ENCODE data around the gene ANKRD23. TPM values are rescaled to one million over a fixed set of nuclear protein-coding genes. Genes with fewer than 3 reads are reported as not detected.
"Not testable (repeated sequence)": the region's sequence is repeated elsewhere in the genome, so short reads cannot be mapped to it uniquely, and the experiment has no call there.

The ANKRD23 gene
- total RNA-seq, 1 experiment from 2014 or later, result 8.9 TPM

GRCh38 chr2:96806468-96807126 lies 37.2 kb downstream of the ANKRD23 start:
- Histone ChIP-seq H3K4me1 (replicated peaks; ENCODE audit: insufficient read depth) (no peaks in the 10 kb centered on the region), H3K4me3 (no peak overlapping the region), H4K20me1 (ENCODE audit: insufficient read depth) (no peaks in the 10 kb centered on the region), H3K9me2 (ENCODE audit: insufficient read depth) (no peaks in the 10 kb centered on the region), H3K9me3 (ENCODE audit: insufficient read depth, low read depth) (no peaks in the 10 kb centered on the region), H3K36me3 (ENCODE audit: low read depth) (no peaks in the 10 kb centered on the region), H3K4me2 (no peak overlapping the region), H3K79me2 (ENCODE audit: low read depth) (no peaks in the 10 kb centered on the region), H2AFZ (no peak overlapping the region), H3K27ac (no peak overlapping the region), H3F3A (ENCODE audit: insufficient read depth, low read depth) (peaks cover 9% of the 10 kb centered on the region; the same call in 1 of the 2 replicates), H3K27me3 (ENCODE audit: insufficient read depth, low read depth) (no peaks in the 10 kb centered on the region)
- ChIA-PET CTCF (no interaction called here), POLR2A (ENCODE audit: unreplicated experiment) (interaction anchor here (0.6 kb wide), 1 partner anchor 38 kb away, joined by 7 read pairs; no protein-coding TSS in a partner anchor)
- intact Hi-C loops (cut with micrococcal nuclease; ENCODE audit: unreplicated experiment), result no loop called here
- TF ChIP-seq CTCF (conservative IDR thresholded peaks at IDR 0.05) (no peak), EZH2 (IDR thresholded peaks at IDR 0.05; ENCODE audit: low read depth) (no peak)
- no TSS peak for BruUV-seq (replicated peaks)
- DNase-seq, result no peak

DNA sequence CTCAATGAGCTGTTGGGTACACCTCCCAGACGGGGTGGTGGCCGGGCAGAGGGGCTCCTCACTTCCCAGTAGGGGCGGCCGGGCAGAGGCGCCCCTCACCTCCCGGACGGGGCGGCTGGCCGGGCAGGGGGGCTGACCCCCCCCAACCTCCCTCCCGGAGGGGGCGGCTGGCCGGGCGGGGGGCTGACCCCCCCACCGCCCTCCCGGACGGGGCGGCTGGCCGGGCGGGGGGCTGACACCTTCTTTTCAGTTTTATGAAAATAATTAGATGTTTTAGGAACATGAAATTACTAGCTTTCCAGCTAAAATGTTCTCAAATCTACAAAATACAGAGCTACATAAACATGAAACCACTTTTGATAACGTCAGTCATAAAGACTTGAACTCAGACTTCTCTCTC lies 37.9 kb downstream of the ANKRD23 start:
- H3K9me2 ChIP-seq (ENCODE audit: insufficient read depth); H4K20me1 ChIP-seq (ENCODE audit: insufficient read depth); H3K36me3 ChIP-seq (ENCODE audit: low read depth); H3K4me2 ChIP-seq; H3K27me3 ChIP-seq (ENCODE audit: insufficient read depth, low read depth); intact Hi-C loops (cut with micrococcal nuclease; ENCODE audit: unreplicated experiment); POLR2A ChIA-PET (ENCODE audit: unreplicated experiment); H3F3A ChIP-seq (ENCODE audit: insufficient read depth, low read depth); H3K9me3 ChIP-seq (ENCODE audit: insufficient read depth, low read depth); H3K4me3 ChIP-seq; H3K79me2 ChIP-seq (ENCODE audit: low read depth); BruUV-seq (replicated peaks); H3K27ac ChIP-seq; H2AFZ ChIP-seq; DNase-seq; H3K4me1 ChIP-seq (replicated peaks; ENCODE audit: insufficient read depth): not testable (repeated sequence)
- CTCF ChIA-PET, result interaction anchor here (0.6 kb wide), 2 partner anchors 100 to 193 kb away, joined by 3 read pairs; no protein-coding TSS in a partner anchor

- Histone ChIP-seq H3K27me3 (ENCODE audit: insufficient read depth, low read depth) (no peaks in the 10 kb centered on the region), H3K4me2 (no peak overlapping the region), H2AFZ (no peak overlapping the region), H3K79me2 (ENCODE audit: low read depth) (no peaks in the 10 kb centered on the region), H3K4me3 (no peak overlapping the region), H3K27ac (no peak overlapping the region), H4K20me1 (ENCODE audit: insufficient read depth) (no peaks in the 10 kb centered on the region), H3K9me2 (ENCODE audit: insufficient read depth) (no peaks in the 10 kb centered on the region), H3K36me3 (ENCODE audit: low read depth) (no peaks in the 10 kb centered on the region), H3K4me1 (replicated peaks; ENCODE audit: insufficient read depth) (no peaks in the 10 kb centered on the region), H3F3A (ENCODE audit: insufficient read depth, low read depth) (peaks cover 14% of the 10 kb centered on the region), H3K9me3 (ENCODE audit: insufficient read depth, low read depth) (no peaks in the 10 kb centered on the region)
- BruUV-seq (replicated peaks), result no TSS peak
- intact Hi-C loops (cut with micrococcal nuclease; ENCODE audit: unreplicated experiment), result loop anchor here (5.0 kb wide), 2 partner anchors 188 to 203 kb away; no protein-coding TSS in a partner anchor
- no peak for DNase-seq
- CTCF ChIA-PET, result no interaction called here
- POLR2A ChIA-PET (ENCODE audit: unreplicated experiment), result no interaction called here
- no peak for TF ChIP-seq CTCF (conservative IDR thresholded peaks at IDR 0.05)
- no peak for TF ChIP-seq EZH2 (IDR thresholded peaks at IDR 0.05; ENCODE audit: low read depth)
Observed at GRCh38 chr2:96804986-96805385, 38.8 kb downstream of the ANKRD23 start.
